ENCODE results near the gene STAT6. TPM values are rescaled to one million over a fixed set of nuclear protein-coding genes. Genes with fewer than 3 reads are reported as not detected.

The STAT6 gene
- total RNA-seq, 1 donor = 81.6 TPM

GRCh38 chr12:57131896-57132744, 21.0 kb upstream of the STAT6 start:
- H3K4me3 ChIP-seq (ENCODE audit: low read depth, low read length) = peak overlapping the region; percentile 93
- no peak for DNase-seq (ENCODE audit: low read depth)
- TF ChIP-seq CTCF (IDR thresholded peaks at IDR 0.05; ENCODE audit: insufficient read depth, low read depth, low read length) = no peak

- no peak for TF ChIP-seq CTCF (IDR thresholded peaks at IDR 0.05; ENCODE audit: insufficient read depth, low read depth, low read length)
- DNase-seq (ENCODE audit: low read depth) = no peak
- H3K4me3 ChIP-seq (ENCODE audit: low read depth, low read length) = peak overlapping the region; percentile 93
Observed at GRCh38 chr12:57130941-57131340, 19.8 kb upstream of the STAT6 start.

- H3K4me3 ChIP-seq (ENCODE audit: low read depth, low read length) = peak overlapping the region; percentile 93
- DNase-seq (ENCODE audit: low read depth) = no peak
- no peak for TF ChIP-seq CTCF (IDR thresholded peaks at IDR 0.05; ENCODE audit: insufficient read depth, low read depth, low read length)
Observed at GRCh38 chr12:57129889-57130288, 18.7 kb upstream of the STAT6 start.

- TF ChIP-seq CTCF (IDR thresholded peaks at IDR 0.05; ENCODE audit: insufficient read depth, low read depth, low read length) = no peak
- no peak for DNase-seq (ENCODE audit: low read depth)
- H3K4me3 ChIP-seq (ENCODE audit: low read depth, low read length) = peak overlapping the region; percentile 93
Observed at GRCh38 chr12:57129321-57129842, 18.2 kb upstream of the STAT6 start.

- TF ChIP-seq CTCF (IDR thresholded peaks at IDR 0.05; ENCODE audit: insufficient read depth, low read depth, low read length) = no peak
- no peak for DNase-seq (ENCODE audit: low read depth)
- peak overlapping the region; percentile 93 for H3K4me3 ChIP-seq (ENCODE audit: low read depth, low read length)
Observed at GRCh38 chr12:57128519-57129247, 17.5 kb upstream of the STAT6 start.

GRCh38 chr12:57127726-57128518, 16.8 kb upstream of the STAT6 start, which contains the start of gene LRP1:
Gene LRP1, plus strand, starts transcription at chr12:57128483. Its CDS starts 482 bp downstream, at chr12:57128965.
- no peak for TF ChIP-seq CTCF (IDR thresholded peaks at IDR 0.05; ENCODE audit: insufficient read depth, low read depth, low read length)
- peak; percentile 87 for DNase-seq (ENCODE audit: low read depth)
- peak within 1 kb of the TSS; percentile 93 for H3K4me3 ChIP-seq (ENCODE audit: low read depth, low read length)
